ENCODE data around the gene STAM.
A peak's percentile ranks its signal among the peaks of the same experiment; 100 is the strongest.

Gene STAM

GRCh38 chr10:17736223-17736622 is 92.3 kb downstream of the STAM start:
- FAIRE-seq (no peak), DNase-seq (ENCODE audit: insufficient read length) (no peak)
- TF ChIP-seq POLR2A (IDR thresholded peaks at IDR 0.05; ENCODE audit: low read depth, low read length) = no peak
- TF ChIP-seq POLR2AphosphoS5 (IDR thresholded peaks at IDR 0.05; ENCODE audit: low read depth, low read length) = no peak
- no peak for TF ChIP-seq TAF1 (IDR thresholded peaks at IDR 0.05; ENCODE audit: borderline replicate concordance, low read depth, low read length)

- TF ChIP-seq TAF1 (IDR thresholded peaks at IDR 0.05; ENCODE audit: borderline replicate concordance, low read depth, low read length) (no peak), POLR2AphosphoS5 (IDR thresholded peaks at IDR 0.05; ENCODE audit: low read depth, low read length) (no peak), POLR2A (IDR thresholded peaks at IDR 0.05; ENCODE audit: low read depth, low read length) (no peak)
- no peak for DNase-seq (ENCODE audit: insufficient read length)
- FAIRE-seq = peak; percentile 92
Observed at GRCh38 chr10:17737027-17737965, 93.3 kb downstream of the STAM start.

- FAIRE-seq = no peak
- no peak for DNase-seq (ENCODE audit: insufficient read length)
Observed at GRCh38 chr10:17740668-17741067, 96.7 kb downstream of the STAM start.

GRCh38 chr10:17742918-17743317 is 99.0 kb downstream of the STAM start:
- no peak for DNase-seq (ENCODE audit: insufficient read length)
- TF ChIP-seq POLR2AphosphoS5 (IDR thresholded peaks at IDR 0.05; ENCODE audit: low read depth, low read length) (no peak), POLR2A (IDR thresholded peaks at IDR 0.05; ENCODE audit: low read depth, low read length) (no peak), TAF1 (IDR thresholded peaks at IDR 0.05; ENCODE audit: borderline replicate concordance, low read depth, low read length) (no peak)
- FAIRE-seq = no peak

More at GRCh38 chr10:17740668-17741067, 96.7 kb downstream of the STAM start:
- no peak for TF ChIP-seq POLR2AphosphoS5 (IDR thresholded peaks at IDR 0.05; ENCODE audit: low read depth, low read length)
- TF ChIP-seq POLR2A (IDR thresholded peaks at IDR 0.05; ENCODE audit: low read depth, low read length) = no peak
- no peak for TF ChIP-seq TAF1 (IDR thresholded peaks at IDR 0.05; ENCODE audit: borderline replicate concordance, low read depth, low read length)

GRCh38 chr10:17743437-17743836 is 99.5 kb downstream of the STAM start:
- FAIRE-seq (no peak), DNase-seq (ENCODE audit: insufficient read length) (no peak)
- TF ChIP-seq TAF1 (IDR thresholded peaks at IDR 0.05; ENCODE audit: borderline replicate concordance, low read depth, low read length) (no peak), POLR2AphosphoS5 (IDR thresholded peaks at IDR 0.05; ENCODE audit: low read depth, low read length) (no peak), POLR2A (IDR thresholded peaks at IDR 0.05; ENCODE audit: low read depth, low read length) (no peak)

GRCh38 chr10:17744341-17744861 is 100.5 kb downstream of the STAM start:
- FAIRE-seq = peak; percentile 53
- no peak for DNase-seq (ENCODE audit: insufficient read length)
- TF ChIP-seq POLR2A (IDR thresholded peaks at IDR 0.05; ENCODE audit: low read depth, low read length) (no peak), POLR2AphosphoS5 (IDR thresholded peaks at IDR 0.05; ENCODE audit: low read depth, low read length) (no peak), TAF1 (IDR thresholded peaks at IDR 0.05; ENCODE audit: borderline replicate concordance, low read depth, low read length) (no peak)

GRCh38 chr10:17747883-17748550 is 104.1 kb downstream of the STAM start:
- DNase-seq (ENCODE audit: insufficient read length) (no peak), FAIRE-seq (peak; percentile 21)
- TF ChIP-seq POLR2A (IDR thresholded peaks at IDR 0.05; ENCODE audit: low read depth, low read length) (no peak), TAF1 (IDR thresholded peaks at IDR 0.05; ENCODE audit: borderline replicate concordance, low read depth, low read length) (no peak)

- no peak for FAIRE-seq
- TF ChIP-seq POLR2AphosphoS5 (IDR thresholded peaks at IDR 0.05; ENCODE audit: low read depth, low read length) (no peak), TAF1 (IDR thresholded peaks at IDR 0.05; ENCODE audit: borderline replicate concordance, low read depth, low read length) (no peak), POLR2A (IDR thresholded peaks at IDR 0.05; ENCODE audit: low read depth, low read length) (no peak)
- DNase-seq (ENCODE audit: insufficient read length) = no peak
Observed at GRCh38 chr10:17749890-17750289, 105.9 kb downstream of the STAM start.

- no peak for TF ChIP-seq POLR2A (IDR thresholded peaks at IDR 0.05; ENCODE audit: low read depth, low read length)
- FAIRE-seq = no peak
- no peak for DNase-seq (ENCODE audit: insufficient read length)
Observed at GRCh38 chr10:17751781-17752445, 108.0 kb downstream of the STAM start, which contains the start of gene TMEM236. TMEM236 (plus strand) TSS chr10:17752201; CDS start chr10:17752296, 95 bp downstream.

GRCh38 chr10:17756557-17757217 is 112.7 kb downstream of the STAM start:
- no peak for TF ChIP-seq POLR2AphosphoS5 (IDR thresholded peaks at IDR 0.05; ENCODE audit: low read depth, low read length)
- no peak for TF ChIP-seq TAF1 (IDR thresholded peaks at IDR 0.05; ENCODE audit: borderline replicate concordance, low read depth, low read length)
- no peak for TF ChIP-seq POLR2A (IDR thresholded peaks at IDR 0.05; ENCODE audit: low read depth, low read length)
- DNase-seq (ENCODE audit: insufficient read length) (peak; percentile 30), FAIRE-seq (peak; percentile 78)

- DNase-seq (ENCODE audit: insufficient read length) = no peak
- TF ChIP-seq TAF1 (IDR thresholded peaks at IDR 0.05; ENCODE audit: borderline replicate concordance, low read depth, low read length) (no peak), POLR2AphosphoS5 (IDR thresholded peaks at IDR 0.05; ENCODE audit: low read depth, low read length) (no peak), POLR2A (IDR thresholded peaks at IDR 0.05; ENCODE audit: low read depth, low read length) (no peak)
- FAIRE-seq = peak; percentile 17
Observed at GRCh38 chr10:17758200-17758599, 114.2 kb downstream of the STAM start.
